Activated CD4-positive, alpha-beta T cell treated with anti-CD3 and anti-CD28 coated beads for 1 hour (primary cell): ENCODE results near the gene GPA33.

ENCODE experiments used
- DNase-seq: peaks from one replicate; pipeline ENCODE4 v3.0.0-alpha.2; 2020

GPA33 gene

DNA sequence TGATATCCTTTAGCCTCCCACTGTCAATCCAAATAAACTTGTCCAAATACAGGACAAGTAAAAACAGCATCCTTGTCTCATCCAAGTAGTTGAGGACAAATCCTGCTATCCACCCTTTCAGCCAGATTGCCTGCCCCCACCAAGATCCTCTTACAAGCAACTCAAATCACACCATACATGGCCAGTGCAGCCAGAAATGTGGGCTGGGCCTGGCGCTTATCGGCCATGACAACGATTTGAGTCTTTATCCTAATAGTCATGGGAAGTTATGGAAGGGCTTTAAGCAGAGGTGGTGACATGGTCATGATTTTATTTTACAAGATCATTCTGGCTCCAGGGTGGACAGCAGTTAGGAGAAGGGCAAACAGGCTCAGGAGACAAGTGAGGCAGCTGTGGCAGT lies 6.3 kb downstream of the GPA33 start:
- no peak for DNase-seq

- no peak for DNase-seq
These were observed 7.0 kb downstream of the GPA33 start for GRCh38 chr1:167083066-167083665.

DNA sequence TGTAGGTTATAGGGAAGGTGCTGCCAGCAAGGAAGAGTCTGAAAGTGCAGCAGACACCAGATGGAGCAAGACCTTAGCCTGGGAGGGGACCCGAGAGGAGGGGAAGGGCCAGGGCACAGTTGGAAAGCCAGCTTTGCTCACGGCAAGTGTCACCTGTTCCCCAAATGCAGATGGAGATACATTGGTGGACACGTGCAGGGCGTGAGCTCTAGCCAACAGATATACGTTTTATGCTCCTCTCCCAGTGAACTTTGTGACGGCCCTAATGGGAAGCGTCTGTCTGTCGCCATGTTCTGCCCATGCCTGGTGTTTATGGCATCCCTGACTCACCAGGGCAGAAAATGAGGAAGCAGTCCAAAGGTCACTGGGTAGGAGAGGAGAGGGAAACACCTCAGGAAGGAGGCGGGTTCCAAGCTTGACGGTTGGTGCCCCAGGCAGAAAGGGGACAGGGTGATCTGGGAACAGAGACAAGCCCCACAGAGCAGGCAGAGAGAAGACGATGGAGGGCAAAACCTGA lies 7.6 kb downstream of the GPA33 start:
- no peak for DNase-seq

DNA sequence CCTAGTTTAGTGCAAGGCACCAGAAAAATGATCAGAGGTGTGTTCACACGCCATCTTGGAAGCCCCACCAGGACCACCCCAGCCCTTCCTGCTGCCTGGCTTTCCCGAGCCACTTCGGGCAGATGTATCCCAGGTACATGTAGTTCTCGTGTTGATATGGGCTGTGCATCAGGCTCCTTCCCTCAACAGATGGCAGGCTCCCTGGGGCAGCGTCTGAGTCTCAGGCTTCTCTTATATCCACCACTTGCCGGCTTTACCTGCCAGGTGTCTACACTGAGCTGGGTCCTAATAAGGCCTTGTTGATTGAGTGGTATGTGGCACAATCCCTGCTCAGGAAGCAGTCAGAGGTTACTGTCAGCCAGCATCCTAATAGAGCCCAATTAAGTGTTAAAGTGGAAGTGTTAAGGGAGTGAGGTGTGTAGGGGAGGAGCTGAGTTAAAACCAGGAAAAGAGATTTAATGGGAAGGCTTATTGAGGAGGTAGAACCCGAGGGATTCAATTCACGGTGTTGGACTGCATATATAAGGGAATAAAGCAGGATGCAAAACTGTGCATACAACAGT lies 8.5 kb downstream of the GPA33 start:
- no peak for DNase-seq

DNA sequence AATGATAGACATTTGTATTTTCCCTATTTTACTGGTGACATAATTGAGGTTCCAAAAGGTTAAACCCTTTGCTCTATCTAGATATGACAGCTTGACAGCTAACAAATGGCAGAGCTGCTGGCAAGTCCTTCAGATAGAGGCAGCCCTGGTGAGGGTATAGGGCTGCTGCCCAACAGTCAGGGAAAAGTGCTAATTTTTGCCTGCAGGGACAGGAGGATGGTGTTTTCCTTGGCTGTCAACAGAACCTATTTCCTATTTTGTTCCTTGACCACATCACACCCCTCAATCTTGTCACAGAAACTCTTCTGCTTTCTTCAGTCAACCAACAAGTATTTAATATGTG lies 12.3 kb downstream of the GPA33 start:
- no peak for DNase-seq

- DNase-seq: no peak
These were observed 12.9 kb downstream of the GPA33 start for GRCh38 chr1:167077128-167077867.

GRCh38 chr1:167076136-167076710 lies 14.0 kb downstream of the GPA33 start:
- no peak for DNase-seq

GRCh38 chr1:167071286-167071685 lies 18.9 kb downstream of the GPA33 start:
- DNase-seq: no peak

DNA sequence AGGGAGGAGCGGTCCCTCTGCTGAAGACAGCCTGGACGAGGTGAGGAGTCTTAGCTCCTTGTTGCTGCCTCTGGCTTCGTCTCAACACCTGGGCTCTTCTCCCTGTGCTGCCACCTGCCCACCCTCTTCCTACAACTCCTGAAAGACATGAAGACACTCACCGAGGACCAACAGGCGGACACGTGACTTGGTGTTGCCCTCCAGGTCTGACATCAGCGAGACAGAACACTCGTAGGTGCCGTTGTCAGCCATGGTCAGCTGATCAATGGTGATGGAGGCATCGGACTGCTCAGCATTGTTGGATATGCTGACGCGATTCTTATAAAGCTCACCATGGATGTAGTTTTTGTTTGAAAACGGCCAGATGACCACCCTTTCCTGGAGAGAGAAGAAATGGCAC lies 21.4 kb downstream of the GPA33 start:
- DNase-seq: no peak

DNA sequence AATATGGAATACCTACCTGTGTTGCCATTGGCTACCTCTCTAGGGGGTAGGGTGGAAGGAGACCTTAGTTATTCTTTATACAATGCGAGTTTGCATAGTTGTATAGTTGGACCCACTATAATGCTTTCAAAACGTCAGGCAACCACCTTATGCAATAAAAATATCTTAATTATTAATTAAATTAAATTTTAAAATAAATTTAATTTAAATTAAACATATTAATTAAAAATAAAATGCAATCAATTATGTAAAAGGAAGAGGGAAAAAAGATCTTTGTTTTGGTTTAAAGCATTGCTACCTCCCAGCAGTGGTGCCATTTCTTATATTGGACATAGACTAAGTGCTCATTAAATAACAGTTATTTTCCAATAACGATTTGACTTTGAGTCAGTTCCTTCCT lies 22.3 kb downstream of the GPA33 start:
- DNase-seq: no peak

DNA sequence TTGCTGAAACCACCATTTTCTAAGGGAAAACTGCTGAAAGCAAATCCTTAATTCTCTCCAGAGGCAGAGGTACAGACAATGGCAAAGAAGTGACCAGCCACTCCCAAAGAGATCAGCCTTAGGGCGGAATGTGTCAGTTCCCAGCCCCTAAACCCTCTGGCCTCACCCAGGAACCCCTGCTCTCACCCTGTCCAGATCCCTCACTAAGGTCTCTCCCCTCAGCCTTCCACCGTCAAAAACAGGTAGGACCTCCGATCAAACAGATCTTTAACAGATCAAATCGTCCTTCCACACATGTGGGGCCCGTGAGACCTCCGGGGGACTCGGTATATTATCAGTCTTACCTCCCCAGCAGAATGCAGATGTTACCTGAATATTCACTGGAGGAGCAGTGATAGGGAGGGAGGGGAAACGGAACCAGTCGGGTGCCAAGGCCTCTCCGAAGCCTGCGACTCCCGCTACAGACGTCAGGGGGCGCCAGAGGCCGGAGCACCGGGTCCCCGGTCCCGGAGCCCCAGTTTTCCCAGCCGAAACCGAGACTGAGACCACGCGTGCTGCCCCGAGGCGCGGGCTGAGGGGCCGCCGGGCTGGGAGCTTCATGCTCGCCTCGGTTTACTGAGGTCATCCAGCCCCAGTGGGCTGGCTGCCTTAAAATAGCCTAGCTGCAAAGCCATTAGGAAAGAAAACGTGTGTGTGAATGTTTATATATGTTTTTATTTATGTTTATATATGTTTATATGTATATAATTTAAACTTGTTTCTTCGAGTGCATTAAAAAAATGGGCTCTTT lies 23.6 kb downstream of the GPA33 start:
- DNase-seq: peak; percentile 73

DNA sequence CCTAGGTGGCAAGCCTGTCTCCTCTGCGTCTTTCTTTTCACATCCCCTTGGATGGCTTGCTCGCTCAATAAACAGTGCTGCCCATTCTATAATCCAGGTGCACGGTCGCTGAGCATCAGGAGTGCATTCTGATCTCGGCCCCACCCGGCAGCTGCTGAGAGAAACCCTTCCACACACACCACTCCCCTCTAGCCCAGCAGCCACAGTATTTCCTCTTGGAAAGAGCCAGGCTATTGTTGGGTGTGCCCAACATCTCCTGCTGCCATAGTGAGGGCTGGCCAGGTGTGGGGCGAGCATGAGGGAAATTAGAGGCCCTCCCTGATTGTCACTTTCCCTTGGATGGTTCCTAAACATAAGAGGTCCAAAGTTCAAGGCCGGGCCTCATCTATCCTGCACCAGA lies 24.7 kb downstream of the GPA33 start:
- DNase-seq: no peak

DNA sequence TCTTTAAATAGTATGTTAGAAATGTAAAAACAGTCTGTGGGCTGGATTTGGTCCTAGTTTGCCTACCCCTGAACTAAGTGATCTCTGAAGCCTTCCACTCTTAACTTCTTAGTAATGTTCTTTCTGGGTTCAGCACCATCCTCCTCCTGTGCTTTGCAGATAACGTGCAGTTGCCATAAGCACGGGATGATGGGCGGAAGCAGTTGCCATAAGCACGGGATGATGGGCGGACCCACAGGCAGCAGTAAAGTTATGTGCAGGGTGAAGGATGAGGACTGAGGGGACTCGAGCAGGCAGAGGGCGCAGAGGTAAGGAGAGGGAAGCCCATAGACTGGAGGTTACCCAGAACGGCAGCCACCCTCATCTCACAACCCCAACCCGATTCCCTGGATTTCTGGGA lies 25.6 kb downstream of the GPA33 start:
- no peak for DNase-seq

DNA sequence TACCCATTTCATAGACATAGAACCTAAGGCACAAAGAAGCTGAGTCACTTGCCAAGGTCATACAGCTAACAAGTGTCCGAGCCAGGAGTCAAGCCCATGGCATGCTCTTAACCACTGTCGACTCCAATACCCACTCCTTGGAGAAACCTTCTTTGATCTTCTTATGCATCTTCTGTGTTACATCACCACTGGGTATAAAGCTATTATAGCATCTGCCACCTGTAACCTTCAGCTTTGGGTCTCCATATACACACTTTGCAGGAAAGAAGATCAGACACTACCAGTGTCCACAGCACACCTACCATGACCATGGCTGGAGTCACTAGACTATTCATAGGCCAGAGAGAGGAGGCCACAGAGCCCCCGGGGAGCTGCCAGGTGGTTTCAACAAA lies 29.1 kb downstream of the GPA33 start:
- no peak for DNase-seq

DNA sequence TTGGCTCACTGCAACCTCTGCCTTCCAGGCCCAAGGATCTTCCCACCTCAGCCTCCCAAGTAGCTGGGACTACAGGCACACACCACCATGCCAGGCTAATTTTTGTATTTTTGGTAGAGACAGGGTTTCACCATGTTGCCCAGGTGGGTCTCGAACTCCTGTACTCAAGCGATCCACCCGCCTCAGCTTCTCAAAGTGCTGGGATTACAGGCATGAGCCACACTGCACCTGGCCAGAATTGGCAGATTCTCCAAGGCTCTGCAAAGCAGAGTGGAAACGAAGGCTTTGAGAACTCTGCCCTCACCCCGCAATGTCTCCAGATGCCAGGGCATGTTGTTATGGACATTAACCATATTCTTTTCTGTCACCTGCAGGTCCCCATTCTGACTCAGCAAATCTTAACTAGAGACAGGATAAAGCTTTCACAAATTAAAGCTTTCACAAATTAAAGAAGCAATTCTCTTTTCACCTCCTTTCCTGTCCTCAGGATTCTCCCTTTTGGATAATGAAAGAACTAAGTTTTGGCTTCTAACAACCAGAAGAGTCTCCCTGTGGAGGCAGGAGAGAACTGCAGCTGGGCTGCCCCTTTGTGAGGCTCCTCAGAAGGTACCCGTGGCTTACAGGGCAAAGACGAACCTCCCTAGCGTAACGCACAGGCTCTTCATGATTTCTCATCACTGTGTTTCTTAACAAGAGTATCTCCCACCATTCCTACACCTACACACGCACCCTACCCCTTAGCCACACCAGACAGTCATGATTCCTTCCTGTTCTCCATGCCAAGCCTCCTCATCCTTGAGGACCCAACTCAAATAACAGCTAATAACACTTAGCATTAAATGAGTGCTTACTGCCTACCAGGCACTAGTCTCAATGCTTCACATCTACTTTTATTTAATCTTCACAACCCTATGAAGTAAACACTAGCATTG lies 29.8 kb downstream of the GPA33 start:
- no peak for DNase-seq

- no peak for DNase-seq
These were observed 30.4 kb downstream of the GPA33 start for GRCh38 chr1:167059809-167060107.

- peak; percentile 57 for DNase-seq
These were observed 30.9 kb downstream of the GPA33 start for GRCh38 chr1:167059045-167059808.

DNA sequence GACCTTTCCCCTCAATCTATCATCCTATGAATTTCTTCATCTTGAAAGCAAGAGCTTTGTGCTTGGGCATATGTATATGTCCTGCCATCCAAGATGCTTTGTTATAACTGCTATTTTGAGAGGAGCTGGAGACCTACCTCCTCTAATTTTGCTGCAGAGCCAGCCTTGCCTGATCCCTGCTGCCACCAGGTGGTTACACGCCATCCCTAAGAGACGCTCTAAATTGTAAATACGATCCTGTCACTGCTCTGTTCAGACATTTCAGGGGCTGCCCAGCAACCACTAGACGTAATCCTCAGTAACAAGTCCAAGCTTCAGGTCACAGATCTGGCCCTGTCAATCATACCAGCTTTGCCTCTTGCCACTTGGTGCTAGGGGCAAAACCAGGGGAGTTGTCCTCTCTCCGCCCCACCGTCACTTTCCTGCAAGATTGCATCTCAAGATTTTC lies 32.9 kb downstream of the GPA33 start:
- no peak for DNase-seq

- no peak for DNase-seq
These were observed 33.5 kb downstream of the GPA33 start for GRCh38 chr1:167056529-167057231.

DNA sequence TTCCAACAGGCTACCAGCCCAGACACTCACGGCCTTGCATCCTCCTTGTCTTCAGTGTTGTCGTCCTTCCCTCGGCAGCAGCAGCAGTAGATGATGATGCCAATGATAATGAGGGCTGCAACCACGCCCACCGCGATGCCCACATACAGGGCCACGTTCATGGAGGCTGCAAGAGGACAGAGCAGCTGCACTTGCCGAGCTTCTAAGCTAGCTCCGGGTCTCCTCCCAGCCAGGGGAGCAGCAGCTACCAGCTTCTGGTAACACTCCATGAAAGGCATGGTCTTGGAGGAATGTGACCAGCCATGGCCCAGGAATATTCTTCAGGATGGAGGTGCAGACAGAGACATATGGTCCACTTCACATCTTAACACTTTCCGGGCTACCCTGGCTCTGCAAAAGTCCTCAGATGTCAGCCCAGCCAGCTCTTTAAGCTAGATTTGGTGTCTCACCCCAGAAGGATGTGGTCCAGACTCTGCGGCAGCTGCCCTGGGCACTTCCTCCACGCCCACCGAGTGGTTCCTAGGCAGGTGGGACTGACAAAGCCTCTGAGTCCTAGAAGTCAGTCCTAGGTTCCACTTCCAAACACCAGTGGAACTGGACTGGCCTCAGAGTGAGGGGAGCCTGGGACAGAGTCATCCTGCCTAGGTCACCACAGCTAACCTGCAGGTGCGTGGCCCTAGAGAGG lies 35.1 kb downstream of the GPA33 start:
- no peak for DNase-seq
